CD4-positive, CD25-positive, alpha-beta regulatory T cell (primary cell): ENCODE data around the gene OSMR. TPM values are rescaled to one million over a fixed set of nuclear protein-coding genes. Genes with fewer than 3 reads are reported as not detected.

Experiments
- ATAC-seq, 2 donors: fragments of 150-1000 bp; cut with Tn5 transposase; one replicate each; pipeline ENCODE4 v1.10.0; 2021; ENCODE audit warnings: low read depth in 2 of 2, moderate number of reproducible peaks in 2 of 2, moderate library complexity in 1 of 2
- DNase-seq, 3 donors: peaks; one replicate each; pipeline versions ENCODE4 v3.0.0 to v3.0.0-alpha.2; 2012 to 2022; ENCODE audit warnings: mixed read lengths in 1 of 3
- H3K27ac ChIP-seq: one replicate; pipeline ENCODE4 v1.7.0; 2013; ENCODE audit warnings: mild to moderate bottlenecking, low read length; ENCODE audit not compliant: insufficient read depth, poor library complexity, severe bottlenecking
- H3K27me3 ChIP-seq: one replicate; pipeline ENCODE4 v1.7.0; 2013; ENCODE audit warnings: low read length; ENCODE audit not compliant: control insufficient read depth, insufficient read depth
- H3K36me3 ChIP-seq: one replicate; pipeline ENCODE4 v1.7.0; 2013; ENCODE audit warnings: mild to moderate bottlenecking, low read length, moderate library complexity; ENCODE audit not compliant: control insufficient read depth, insufficient read depth
- H3K4me1 ChIP-seq: 2 replicates; pipeline ENCODE4 v1.7.0; 2013; ENCODE audit warnings: mild to moderate bottlenecking, low read length; ENCODE audit not compliant: insufficient read depth, control insufficient read depth, poor library complexity, severe bottlenecking
- H3K4me3 ChIP-seq: one replicate; pipeline ENCODE4 v1.7.0; 2013; ENCODE audit warnings: low read depth, mild to moderate bottlenecking, low read length, moderate library complexity
- H3K9me3 ChIP-seq, 2 experiments: 1 replicate in 1 of 2; 2 replicates in 1 of 2; pipeline ENCODE4 v1.7.0; 2013; ENCODE audit warnings: low read length in 2 of 2, mild to moderate bottlenecking in 1 of 2, moderate library complexity in 1 of 2; ENCODE audit not compliant: control insufficient read depth in 2 of 2
- H3K27ac Mint-ChIP-seq, 3 donors: one replicate each; pipeline ENCODE4 v1.8.0; 2020 to 2022; ENCODE audit warnings: mild to moderate bottlenecking in 3 of 3, mixed read lengths in 3 of 3, moderate library complexity in 2 of 3
- H3K27me3 Mint-ChIP-seq: one replicate; pipeline ENCODE4 v1.8.0; 2022; ENCODE audit warnings: mild to moderate bottlenecking, mixed read lengths
- H3K36me3 Mint-ChIP-seq: one replicate; pipeline ENCODE4 v1.8.0; 2020; ENCODE audit warnings: mixed read lengths
- H3K4me1 Mint-ChIP-seq, 4 donors: one replicate each; pipeline ENCODE4 v1.8.0; 2020 to 2022; ENCODE audit warnings: mixed read lengths in 4 of 4, mild to moderate bottlenecking in 1 of 4
- H3K4me3 Mint-ChIP-seq, 4 donors: one replicate each; pipeline ENCODE4 v1.8.0; 2020 to 2022; ENCODE audit warnings: mild to moderate bottlenecking in 4 of 4, mixed read lengths in 4 of 4, moderate library complexity in 3 of 4
- H3K9me3 Mint-ChIP-seq, 7 donors: one replicate each; pipeline ENCODE4 v1.8.0; 2020 to 2022; ENCODE audit warnings: mixed read lengths in 7 of 7, mild to moderate bottlenecking in 3 of 7, moderate library complexity in 2 of 7
- polyA plus RNA-seq, 4 donors: library from polyadenylated mRNA; unstranded; fragments of 300-500 nt; fragmentation: Illumina TruSeq; gene quantifications; one replicate each; pipeline ENCODE4 v1.2.3, GENCODE V29; 2021
- total RNA-seq: library from RNA; stranded (reverse); gene quantifications from one replicate; pipeline ENCODE4 v1.2.3, GENCODE V29; 2022

The OSMR gene
- not detected for total RNA-seq
- polyA plus RNA-seq: under 1 TPM in 1 of 4 donors, not detected in 3; 0.31 TPM

- Mint-ChIP-seq H3K9me3 (peaks cover 0 to 6% (median 0%) of the 10 kb centered on the region in 7 donors), H3K36me3 (no peaks in the 10 kb centered on the region), H3K27ac (no peak within 1 kb of the TSS), H3K4me1 (peaks cover 0 to 4% (median 1%) of the 10 kb centered on the region in 4 donors), H3K27me3 (peaks cover 68% of the 10 kb centered on the region), H3K4me3 (peak within 1 kb of the TSS in 2 of 4 donors; percentile 57 to 64)
- no peak within 1 kb of the TSS for H3K4me3 ChIP-seq
- no peak for DNase-seq
- no peak within 1 kb of the TSS for H3K27ac ChIP-seq
- ATAC-seq: no peak
- H3K36me3 ChIP-seq: no peaks in the 10 kb centered on the region
- H3K27me3 ChIP-seq: peaks cover 37% of the 10 kb centered on the region
- no peaks in the 10 kb centered on the region for H3K9me3 ChIP-seq
- no peaks in the 10 kb centered on the region for H3K4me1 ChIP-seq
Measured at GRCh38 chr5:38845526-38846378, at the start of gene OSMR. Gene OSMR (plus strand): TSS chr5:38846012. CDS start chr5:38869045, 23,033 bp downstream.

- no peak overlapping the region for H3K27ac Mint-ChIP-seq
- Histone ChIP-seq H3K4me1 (no peaks in the 10 kb centered on the region), H3K27ac (no peak overlapping the region), H3K9me3 (no peaks in the 10 kb centered on the region), H3K27me3 (peaks cover 2% of the 10 kb centered on the region), H3K4me3 (no peak overlapping the region), H3K36me3 (no peaks in the 10 kb centered on the region)
- ATAC-seq (no peak), DNase-seq (no peak)
- H3K36me3 Mint-ChIP-seq: no peaks in the 10 kb centered on the region
- no peaks in the 10 kb centered on the region for H3K9me3 Mint-ChIP-seq
- no peak overlapping the region for H3K4me3 Mint-ChIP-seq
- peaks cover 16% of the 10 kb centered on the region for H3K27me3 Mint-ChIP-seq
- no peaks in the 10 kb centered on the region for H3K4me1 Mint-ChIP-seq
Measured at GRCh38 chr5:38796742-38797108, 49.1 kb upstream of the OSMR start.

GRCh38 chr5:38797838-38798237 is 48.0 kb upstream of the OSMR start:
- Histone ChIP-seq H3K4me3 (no peak overlapping the region), H3K27ac (no peak overlapping the region), H3K36me3 (no peaks in the 10 kb centered on the region), H3K27me3 (peaks cover 4% of the 10 kb centered on the region), H3K4me1 (no peaks in the 10 kb centered on the region), H3K9me3 (no peaks in the 10 kb centered on the region)
- Mint-ChIP-seq H3K9me3 (no peaks in the 10 kb centered on the region), H3K27me3 (peaks cover 9% of the 10 kb centered on the region), H3K27ac (no peak overlapping the region), H3K4me3 (no peak overlapping the region), H3K4me1 (no peaks in the 10 kb centered on the region), H3K36me3 (no peaks in the 10 kb centered on the region)
- no peak for ATAC-seq
- DNase-seq: no peak

GRCh38 chr5:38799556-38800377 is 46.0 kb upstream of the OSMR start:
- Histone ChIP-seq H3K9me3 (no peaks in the 10 kb centered on the region), H3K36me3 (no peaks in the 10 kb centered on the region), H3K4me3 (no peak overlapping the region), H3K27me3 (peaks cover 4% of the 10 kb centered on the region), H3K4me1 (no peaks in the 10 kb centered on the region), H3K27ac (no peak overlapping the region)
- no peak overlapping the region for H3K27ac Mint-ChIP-seq
- no peak for ATAC-seq
- H3K36me3 Mint-ChIP-seq: no peaks in the 10 kb centered on the region
- no peak for DNase-seq
- no peak overlapping the region for H3K4me3 Mint-ChIP-seq
- no peaks in the 10 kb centered on the region for H3K4me1 Mint-ChIP-seq
- H3K9me3 Mint-ChIP-seq: peaks cover 0 to 1% (median 0%) of the 10 kb centered on the region in 7 donors
- peaks cover 15% of the 10 kb centered on the region for H3K27me3 Mint-ChIP-seq

- Mint-ChIP-seq H3K4me1 (no peaks in the 10 kb centered on the region), H3K9me3 (peaks cover 0 to 1% (median 0%) of the 10 kb centered on the region in 7 donors), H3K4me3 (no peak overlapping the region), H3K27me3 (peaks cover 17% of the 10 kb centered on the region), H3K36me3 (no peaks in the 10 kb centered on the region), H3K27ac (no peak overlapping the region)
- Histone ChIP-seq H3K27ac (no peak overlapping the region), H3K4me3 (no peak overlapping the region), H3K27me3 (peaks cover 4% of the 10 kb centered on the region), H3K9me3 (no peaks in the 10 kb centered on the region), H3K4me1 (no peaks in the 10 kb centered on the region), H3K36me3 (no peaks in the 10 kb centered on the region)
- DNase-seq (no peak), ATAC-seq (no peak)
Measured at GRCh38 chr5:38800515-38800914, 45.3 kb upstream of the OSMR start.

GRCh38 chr5:38802125-38802524 is 43.7 kb upstream of the OSMR start:
- no peak overlapping the region for H3K27ac ChIP-seq
- no peaks in the 10 kb centered on the region for H3K9me3 ChIP-seq
- H3K4me3 ChIP-seq: no peak overlapping the region
- Mint-ChIP-seq H3K4me1 (no peaks in the 10 kb centered on the region), H3K4me3 (no peak overlapping the region), H3K9me3 (peaks cover 0 to 2% (median 0%) of the 10 kb centered on the region in 7 donors), H3K36me3 (no peaks in the 10 kb centered on the region), H3K27ac (no peak overlapping the region), H3K27me3 (peaks cover 20% of the 10 kb centered on the region)
- DNase-seq (no peak), ATAC-seq (no peak)
- no peaks in the 10 kb centered on the region for H3K4me1 ChIP-seq
- peaks cover 2% of the 10 kb centered on the region for H3K27me3 ChIP-seq
- H3K36me3 ChIP-seq: no peaks in the 10 kb centered on the region

- H3K36me3 Mint-ChIP-seq: no peaks in the 10 kb centered on the region
Measured at GRCh38 chr5:38803246-38803645, 42.6 kb upstream of the OSMR start.

More at GRCh38 chr5:38803246-38803645, 42.6 kb upstream of the OSMR start:
- Histone ChIP-seq H3K27ac (no peak overlapping the region), H3K27me3 (peaks cover 2% of the 10 kb centered on the region), H3K4me1 (no peaks in the 10 kb centered on the region), H3K9me3 (no peaks in the 10 kb centered on the region), H3K36me3 (no peaks in the 10 kb centered on the region), H3K4me3 (no peak overlapping the region)
- Mint-ChIP-seq H3K4me3 (no peak overlapping the region), H3K9me3 (peaks cover 0 to 2% (median 0%) of the 10 kb centered on the region in 7 donors), H3K4me1 (no peaks in the 10 kb centered on the region), H3K27me3 (peaks cover 15% of the 10 kb centered on the region), H3K27ac (no peak overlapping the region)
- DNase-seq: no peak
- ATAC-seq: no peak
